Measurements from ENCODE around the gene UPP2.

Gene UPP2

GRCh38 chr2:158112992-158113391 is 11.3 kb downstream of the UPP2 start:
- no peak for DNase-seq

GRCh38 chr2:158113741-158114295 is 12.1 kb downstream of the UPP2 start:
- no peak for DNase-seq

GRCh38 chr2:158114516-158114915 is 12.8 kb downstream of the UPP2 start:
- no peak for DNase-seq

- DNase-seq = no peak
Observed at GRCh38 chr2:158115202-158115767, 13.6 kb downstream of the UPP2 start.

- no peak for DNase-seq
Observed at GRCh38 chr2:158116936-158117335, 15.3 kb downstream of the UPP2 start.

GRCh38 chr2:158120102-158120501 is 18.4 kb downstream of the UPP2 start:
- DNase-seq = no peak

GRCh38 chr2:158120664-158121641 is 19.3 kb downstream of the UPP2 start:
- no peak for DNase-seq

GRCh38 chr2:158124896-158125295 is 23.2 kb downstream of the UPP2 start:
- no peak for DNase-seq

- DNase-seq = no peak
Observed at GRCh38 chr2:158125756-158126498, 24.3 kb downstream of the UPP2 start.

GRCh38 chr2:158127380-158127804 is 25.7 kb downstream of the UPP2 start:
- no peak for DNase-seq

- no peak for DNase-seq
Observed at GRCh38 chr2:158128168-158128973, 26.7 kb downstream of the UPP2 start.

GRCh38 chr2:158129037-158129436 is 27.4 kb downstream of the UPP2 start:
- DNase-seq = no peak

GRCh38 chr2:158130832-158131473 is 29.3 kb downstream of the UPP2 start:
- no peak for DNase-seq

GRCh38 chr2:158131483-158131912 is 29.8 kb downstream of the UPP2 start:
- DNase-seq = no peak

- no peak for DNase-seq
Observed at GRCh38 chr2:158131919-158132566, 30.4 kb downstream of the UPP2 start.

GRCh38 chr2:158134055-158134454 is 32.4 kb downstream of the UPP2 start:
- DNase-seq = no peak

GRCh38 chr2:158134655-158135054 is 33.0 kb downstream of the UPP2 start:
- DNase-seq = no peak

- no peak for DNase-seq
Observed at GRCh38 chr2:158135096-158135495, 33.4 kb downstream of the UPP2 start.

GRCh38 chr2:158138255-158138654 is 36.6 kb downstream of the UPP2 start:
- no peak for DNase-seq

GRCh38 chr2:158140201-158140600 is 38.5 kb downstream of the UPP2 start:
- no peak for DNase-seq

GRCh38 chr2:158142165-158142564 is 40.5 kb downstream of the UPP2 start:
- no peak for DNase-seq
